Measurements from ENCODE around the gene IGF2. TPM values are rescaled to one million over a fixed set of nuclear protein-coding genes. Genes with fewer than 3 reads are reported as not detected.

Gene IGF2
- total and polyA plus RNA-seq, 2 donors (not counting 3 experiments of a cell fraction or from before 2014, with no cell fraction given): 5.7 to 21.0 TPM

DNA sequence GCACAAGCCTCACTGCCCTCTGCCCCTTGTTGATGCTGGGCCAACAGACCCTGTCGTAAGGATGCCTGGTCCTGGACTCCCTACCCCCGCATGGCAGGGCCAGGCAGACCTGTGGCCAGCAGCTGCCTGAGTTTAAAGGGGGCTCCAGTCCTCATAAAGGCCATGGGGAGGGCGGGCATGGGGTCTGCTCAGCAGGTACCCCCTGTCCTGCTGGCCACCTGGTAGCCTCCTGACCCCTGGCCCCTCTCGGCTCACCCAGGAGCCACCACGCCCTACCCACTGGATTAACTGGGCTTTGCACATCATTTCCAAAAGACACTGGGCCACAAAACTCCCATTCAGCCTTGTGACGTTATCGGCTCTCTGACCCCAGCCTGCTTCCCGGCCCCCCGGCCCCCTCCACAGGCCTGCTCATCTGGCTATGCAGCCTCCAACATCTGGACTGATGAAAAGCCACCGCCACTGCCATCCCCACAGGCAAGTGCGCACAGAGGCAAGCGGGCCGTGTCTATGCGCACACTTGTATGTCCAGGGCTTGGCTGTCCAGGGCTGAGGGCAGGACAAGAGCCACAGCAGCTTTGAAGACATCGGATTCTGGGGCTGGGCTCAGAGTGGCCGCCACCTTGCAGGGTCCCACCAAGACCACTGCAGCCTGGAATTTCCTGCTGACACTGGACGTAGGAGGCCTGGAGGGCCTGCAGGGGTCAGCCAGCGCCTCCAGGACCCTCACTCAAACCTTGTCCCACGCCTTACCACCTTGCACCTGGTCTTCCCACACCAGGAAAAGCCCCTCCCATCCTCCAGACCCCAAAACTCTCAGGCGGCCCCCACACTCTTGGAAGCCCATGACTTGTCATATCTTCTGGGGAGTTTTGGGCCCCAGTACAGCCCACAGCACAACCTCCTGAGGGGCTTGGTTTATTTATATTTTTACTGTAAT is 48.7 kb downstream of the IGF2 start:
- no peaks in the 10 kb centered on the region for H4K20me1 ChIP-seq (replicated peaks; ENCODE audit: control insufficient read depth, extremely low read depth, insufficient read depth, low read length)
- no peak overlapping the region for H3K9ac ChIP-seq (replicated peaks; ENCODE audit: extremely low read depth, insufficient read depth, low read length)
- POLR2A ChIA-PET: no interaction called here
- H2AFZ ChIP-seq (ENCODE audit: low read depth, low read length): no peak overlapping the region
- H3K9me1 ChIP-seq (replicated peaks; ENCODE audit: control insufficient read depth, extremely low read depth, insufficient read depth, low read length): no peaks in the 10 kb centered on the region
- no peaks in the 10 kb centered on the region for H3K36me3 ChIP-seq (ENCODE audit: control insufficient read depth in 2 of 2, extremely low read depth in 1 of 2, insufficient read depth in 2 of 2, low read length in 2 of 2)
- no peak overlapping the region for H3K4me3 ChIP-seq (replicated peaks in 1 of 3; ENCODE audit: insufficient read depth in 1 of 3, low read depth in 1 of 3, low read length in 3 of 3)
- intact Hi-C loops (cut with micrococcal nuclease) (no loop called here), dilution Hi-C loops (cut with MboI; ENCODE audit: extremely low pct_ligation_motif_present, low sequenced_read_pairs) (no loop called here)
- no peaks in the 10 kb centered on the region for H3K9me3 ChIP-seq (replicated peaks; ENCODE audit: control insufficient read depth, insufficient read depth, low read length)
- FAIRE-seq (no peak), DNase-seq (ENCODE audit: low read depth, low spot score) (no peak)
- BruUV-seq (replicated peaks): no TSS peak
- H3K27me3 ChIP-seq (ENCODE audit: control insufficient read depth in 2 of 2, insufficient read depth in 2 of 2, low read length in 2 of 2): no peaks in the 10 kb centered on the region
- TF ChIP-seq MYC (IDR thresholded peaks at IDR 0.05; ENCODE audit: low read depth, low read length) (no peak), POLR2AphosphoS5 (IDR thresholded peaks at IDR 0.05; ENCODE audit: insufficient read depth, low read depth, low read length) (no peak), FOS (IDR thresholded peaks at IDR 0.05; ENCODE audit: borderline replicate concordance, insufficient read depth, low read length) (no peak), GATA2 (IDR thresholded peaks at IDR 0.05; ENCODE audit: insufficient read depth, insufficient read length, low read depth, low read length) (no peak), POLR2A (IDR thresholded peaks at IDR 0.05; ENCODE audit: low read depth, low read length) (no peak), EZH2 (IDR thresholded peaks at IDR 0.05; ENCODE audit: borderline replicate concordance, low read depth, low read length, severe bottlenecking) (no peak), JUN (IDR thresholded peaks at IDR 0.05; ENCODE audit: borderline replicate concordance, insufficient read depth, insufficient read length, low read depth) (no peak)
- TF ChIP-seq, protein P1, sequence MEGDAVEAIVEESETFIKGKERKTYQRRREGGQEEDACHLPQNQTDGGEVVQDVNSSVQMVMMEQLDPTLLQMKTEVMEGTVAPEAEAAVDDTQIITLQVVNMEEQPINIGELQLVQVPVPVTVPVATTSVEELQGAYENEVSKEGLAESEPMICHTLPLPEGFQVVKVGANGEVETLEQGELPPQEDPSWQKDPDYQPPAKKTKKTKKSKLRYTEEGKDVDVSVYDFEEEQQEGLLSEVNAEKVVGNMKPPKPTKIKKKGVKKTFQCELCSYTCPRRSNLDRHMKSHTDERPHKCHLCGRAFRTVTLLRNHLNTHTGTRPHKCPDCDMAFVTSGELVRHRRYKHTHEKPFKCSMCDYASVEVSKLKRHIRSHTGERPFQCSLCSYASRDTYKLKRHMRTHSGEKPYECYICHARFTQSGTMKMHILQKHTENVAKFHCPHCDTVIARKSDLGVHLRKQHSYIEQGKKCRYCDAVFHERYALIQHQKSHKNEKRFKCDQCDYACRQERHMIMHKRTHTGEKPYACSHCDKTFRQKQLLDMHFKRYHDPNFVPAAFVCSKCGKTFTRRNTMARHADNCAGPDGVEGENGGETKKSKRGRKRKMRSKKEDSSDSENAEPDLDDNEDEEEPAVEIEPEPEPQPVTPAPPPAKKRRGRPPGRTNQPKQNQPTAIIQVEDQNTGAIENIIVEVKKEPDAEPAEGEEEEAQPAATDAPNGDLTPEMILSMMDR (IDR thresholded peaks at IDR 0.05; ENCODE audit: extremely low read depth in 1 of 2, insufficient read depth in 1 of 2, low read depth in 1 of 2, low read length in 2 of 2): no peak
- TF ChIP-seq, protein P2, sequence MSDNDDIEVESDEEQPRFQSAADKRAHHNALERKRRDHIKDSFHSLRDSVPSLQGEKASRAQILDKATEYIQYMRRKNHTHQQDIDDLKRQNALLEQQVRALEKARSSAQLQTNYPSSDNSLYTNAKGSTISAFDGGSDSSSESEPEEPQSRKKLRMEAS (IDR thresholded peaks at IDR 0.05; ENCODE audit: insufficient read depth, insufficient read length): no peak
- H3K4me2 ChIP-seq (ENCODE audit: insufficient read depth, low read length): no peak overlapping the region
- no peak overlapping the region for H3K27ac ChIP-seq (ENCODE audit: insufficient read depth, low read depth, low read length)
- no peaks in the 10 kb centered on the region for H3K4me1 ChIP-seq (ENCODE audit: control insufficient read depth, extremely low read depth, insufficient read depth, low read length)
- no peaks in the 10 kb centered on the region for H3K79me2 ChIP-seq (ENCODE audit: control insufficient read depth, insufficient read depth, low read length)
- CTCF ChIA-PET: interaction anchor here (0.9 to 1.8 kb wide), 3 partner anchors 13 to 62 kb away, joined by 3 to 14 read pairs (median 3); no protein-coding TSS in a partner anchor
